Activated CD8-positive, alpha-beta T cell treated with anti-CD3 and anti-CD28 coated beads, Interleukin-2, amount 10 ng/mL, durations not matched to agents 7 days and 5 days (primary cell): ENCODE results near the gene HMOX2. TPM values are rescaled to one million over a fixed set of nuclear protein-coding genes. Genes with fewer than 3 reads are reported as not detected.
A peak's percentile ranks its signal among the peaks of the same experiment; 100 is the strongest.

ENCODE experiments used
- ATAC-seq: fragments of 150-1000 bp; cut with Tn5 transposase; one replicate; pipeline ENCODE4 v1.10.0; 2021; ENCODE audit warnings: moderate library complexity
- CTCF ChIA-PET: fragments of 350-600 bp; sonication (Branson Sonifier 250); formaldehyde crosslinking; loops from one replicate; lab custom pipeline; 2021; ENCODE audit warnings: antibody characterized with exemption; lab: Charles Lee
- POLR2A ChIA-PET: fragments of 350-600 bp; sonication (Branson Sonifier 250); formaldehyde crosslinking; loops from one replicate; lab custom pipeline; 2021; ENCODE audit warnings: antibody characterized with exemption; lab: Charles Lee
- DNase-seq: peaks from one replicate; pipeline ENCODE4 v3.0.0-alpha.2; 2020
- H3K27ac Mint-ChIP-seq: one replicate; pipeline ENCODE4 v1.8.0; 2021; ENCODE audit warnings: mild to moderate bottlenecking, mixed read lengths
- H3K27me3 Mint-ChIP-seq: one replicate; pipeline ENCODE4 v1.8.0; 2021; ENCODE audit warnings: low read depth, mixed read lengths
- H3K36me3 Mint-ChIP-seq: one replicate; pipeline ENCODE4 v1.8.0; 2021; ENCODE audit warnings: low read depth, mixed read lengths
- H3K4me1 Mint-ChIP-seq: one replicate; pipeline ENCODE4 v1.8.0; 2021; ENCODE audit warnings: low read depth, mixed read lengths
- H3K4me3 Mint-ChIP-seq: one replicate; pipeline ENCODE4 v1.8.0; 2021; ENCODE audit warnings: mild to moderate bottlenecking, mixed read lengths
- H3K9me3 Mint-ChIP-seq: one replicate; pipeline ENCODE4 v1.8.0; 2022; ENCODE audit warnings: mixed read lengths; ENCODE audit not compliant: insufficient read depth
- total RNA-seq, 2 experiments: library from RNA; stranded (reverse); gene quantifications; one replicate each; pipeline ENCODE4 v1.2.3, GENCODE V29; 2021

HMOX2 gene
- total RNA-seq, 2 experiments from 2014 or later = 92.6 to 97.4 TPM

- peaks cover 63% of the 10 kb centered on the region for H3K36me3 Mint-ChIP-seq
- H3K9me3 Mint-ChIP-seq = no peaks in the 10 kb centered on the region
- DNase-seq (peak; percentile 52), ATAC-seq (peak; percentile 77)
- peaks cover 64% of the 10 kb centered on the region for H3K4me1 Mint-ChIP-seq
- POLR2A ChIA-PET = interaction anchor here (1.2 to 2.8 kb wide), 5 partner anchors 11 to 23 kb away, joined by 3 to 12 read pairs (median 9); partner anchors contain the start of gene HMOX2
- H3K4me3 Mint-ChIP-seq = peak overlapping the region; percentile 64
- CTCF ChIA-PET = interaction anchor here (1.2 to 4.6 kb wide), 6 partner anchors 12 to 60 kb away, joined by 7 to 47 read pairs (median 24); partner anchors contain the start of gene HMOX2
- no peaks in the 10 kb centered on the region for H3K27me3 Mint-ChIP-seq
- H3K27ac Mint-ChIP-seq = peak overlapping the region; percentile 92
Measured at GRCh38 chr16:4488499-4488967, 12.3 kb downstream of the HMOX2 start.

- CTCF ChIA-PET = interaction anchor here (1.9 to 4.1 kb wide), 4 partner anchors 11 to 59 kb away, joined by 7 to 37 read pairs (median 18); no protein-coding TSS in a partner anchor
- Mint-ChIP-seq H3K9me3 (no peaks in the 10 kb centered on the region), H3K4me1 (peaks cover 65% of the 10 kb centered on the region), H3K27ac (peak overlapping the region; percentile 92), H3K27me3 (no peaks in the 10 kb centered on the region), H3K36me3 (peaks cover 62% of the 10 kb centered on the region), H3K4me3 (peak overlapping the region; percentile 64)
- DNase-seq (no peak), ATAC-seq (no peak)
- POLR2A ChIA-PET = interaction anchor here (0.7 to 2.8 kb wide), 5 partner anchors 12 to 29 kb away, joined by 3 to 14 read pairs (median 11); partner anchors contain the start of gene HMOX2
Measured at GRCh38 chr16:4489030-4489429, 12.8 kb downstream of the HMOX2 start.

GRCh38 chr16:4491898-4492297 lies 15.7 kb downstream of the HMOX2 start:
- Mint-ChIP-seq H3K27ac (no peak overlapping the region), H3K9me3 (no peaks in the 10 kb centered on the region), H3K27me3 (no peaks in the 10 kb centered on the region), H3K36me3 (peaks cover 59% of the 10 kb centered on the region), H3K4me3 (no peak overlapping the region), H3K4me1 (peaks cover 71% of the 10 kb centered on the region)
- ChIA-PET POLR2A (interaction anchor here (0.6 to 2.9 kb wide), 2 partner anchors 16 to 78 kb away, joined by 3 to 11 read pairs; partner anchors contain the start of gene HMOX2), CTCF (interaction anchor here (4.1 kb wide), 1 partner anchor 14 kb away, joined by 28 read pairs; no protein-coding TSS in a partner anchor)
- ATAC-seq (no peak), DNase-seq (no peak)

- H3K27me3 Mint-ChIP-seq = no peaks in the 10 kb centered on the region
- POLR2A ChIA-PET = interaction anchor here (2.9 kb wide), 1 partner anchor 19 kb away, joined by 11 read pairs; the partner anchor contains the start of gene HMOX2
- H3K4me3 Mint-ChIP-seq = no peak overlapping the region
- H3K36me3 Mint-ChIP-seq = peaks cover 61% of the 10 kb centered on the region
- ATAC-seq (no peak), DNase-seq (no peak)
- CTCF ChIA-PET = interaction anchor here (1.3 to 4.1 kb wide), 2 partner anchors 11 to 20 kb away, joined by 4 to 28 read pairs; no protein-coding TSS in a partner anchor
- no peaks in the 10 kb centered on the region for H3K9me3 Mint-ChIP-seq
- peaks cover 65% of the 10 kb centered on the region for H3K4me1 Mint-ChIP-seq
- peak overlapping the region; percentile 43 for H3K27ac Mint-ChIP-seq
Measured at GRCh38 chr16:4494746-4495490, 18.7 kb downstream of the HMOX2 start.

GRCh38 chr16:4495766-4496165 lies 19.6 kb downstream of the HMOX2 start:
- ATAC-seq = no peak
- Mint-ChIP-seq H3K9me3 (no peaks in the 10 kb centered on the region), H3K4me1 (peaks cover 60% of the 10 kb centered on the region), H3K4me3 (no peak overlapping the region), H3K27ac (no peak overlapping the region), H3K27me3 (no peaks in the 10 kb centered on the region), H3K36me3 (peaks cover 55% of the 10 kb centered on the region)
- DNase-seq = no peak
- POLR2A ChIA-PET = no interaction called here
- CTCF ChIA-PET = interaction anchor here (1.3 to 4.1 kb wide), 2 partner anchors 10 to 19 kb away, joined by 4 to 28 read pairs; no protein-coding TSS in a partner anchor

- Mint-ChIP-seq H3K27me3 (no peaks in the 10 kb centered on the region), H3K27ac (no peak overlapping the region), H3K4me1 (peaks cover 61% of the 10 kb centered on the region), H3K36me3 (peaks cover 50% of the 10 kb centered on the region), H3K4me3 (no peak overlapping the region), H3K9me3 (no peaks in the 10 kb centered on the region)
- CTCF ChIA-PET = no interaction called here
- POLR2A ChIA-PET = interaction anchor here (1.2 kb wide), 1 partner anchor 9 kb away, joined by 3 read pairs; no protein-coding TSS in a partner anchor
- no peak for DNase-seq
- no peak for ATAC-seq
Measured at GRCh38 chr16:4496305-4496704, 20.1 kb downstream of the HMOX2 start.

- Mint-ChIP-seq H3K27ac (no peak overlapping the region), H3K4me3 (no peak overlapping the region), H3K9me3 (no peaks in the 10 kb centered on the region), H3K27me3 (no peaks in the 10 kb centered on the region), H3K36me3 (peaks cover 45% of the 10 kb centered on the region), H3K4me1 (peaks cover 71% of the 10 kb centered on the region)
- POLR2A ChIA-PET = interaction anchor here (1.5 to 1.6 kb wide), 2 partner anchors 11 to 22 kb away, joined by 3 to 8 read pairs; partner anchors contain the start of gene HMOX2
- ATAC-seq = no peak
- DNase-seq = no peak
- CTCF ChIA-PET = interaction anchor here (1.3 to 12.1 kb wide), 4 partner anchors 9 to 126 kb away, joined by 4 to 173 read pairs (median 13); partner anchors contain the start of genes HMOX2, MGRN1 and NMRAL1
Measured at GRCh38 chr16:4498546-4499195, 22.5 kb downstream of the HMOX2 start.

- no peaks in the 10 kb centered on the region for H3K27me3 Mint-ChIP-seq
- H3K4me3 Mint-ChIP-seq = no peak overlapping the region
- ChIA-PET POLR2A (interaction anchor here (1.0 to 1.6 kb wide), 3 partner anchors 11 to 23 kb away, joined by 3 to 8 read pairs (median 6); partner anchors contain the start of gene HMOX2), CTCF (interaction anchor here (1.3 to 12.1 kb wide), 4 partner anchors 9 to 125 kb away, joined by 4 to 173 read pairs (median 13); partner anchors contain the start of genes HMOX2, MGRN1 and NMRAL1)
- H3K9me3 Mint-ChIP-seq = no peaks in the 10 kb centered on the region
- ATAC-seq (no peak), DNase-seq (no peak)
- peaks cover 49% of the 10 kb centered on the region for H3K36me3 Mint-ChIP-seq
- H3K4me1 Mint-ChIP-seq = peaks cover 76% of the 10 kb centered on the region
- H3K27ac Mint-ChIP-seq = no peak overlapping the region
Measured at GRCh38 chr16:4499196-4499555, 23.0 kb downstream of the HMOX2 start.

- Mint-ChIP-seq H3K9me3 (no peaks in the 10 kb centered on the region), H3K4me3 (no peak overlapping the region), H3K4me1 (peaks cover 72% of the 10 kb centered on the region), H3K27ac (no peak overlapping the region), H3K27me3 (no peaks in the 10 kb centered on the region), H3K36me3 (peaks cover 49% of the 10 kb centered on the region)
- POLR2A ChIA-PET = interaction anchor here (1.0 to 3.6 kb wide), 7 partner anchors 9 to 24 kb away, joined by 3 to 14 read pairs (median 5); partner anchors contain the start of gene HMOX2
- CTCF ChIA-PET = interaction anchor here (1.6 to 12.1 kb wide), 6 partner anchors 10 to 124 kb away, joined by 7 to 173 read pairs (median 9); partner anchors contain the start of genes HMOX2, MGRN1 and NMRAL1
- no peak for DNase-seq
- ATAC-seq = no peak
Measured at GRCh38 chr16:4500272-4500671, 24.1 kb downstream of the HMOX2 start.

GRCh38 chr16:4501071-4501478 lies 24.9 kb downstream of the HMOX2 start:
- ChIA-PET CTCF (interaction anchor here (0.8 to 12.1 kb wide), 8 partner anchors 8 to 123 kb away, joined by 3 to 173 read pairs (median 8); partner anchors contain the start of genes HMOX2, MGRN1 and NMRAL1), POLR2A (interaction anchor here (1.0 to 3.6 kb wide), 5 partner anchors 8 to 25 kb away, joined by 3 to 14 read pairs (median 5); partner anchors contain the start of gene HMOX2)
- DNase-seq = no peak
- ATAC-seq = no peak
- Mint-ChIP-seq H3K9me3 (no peaks in the 10 kb centered on the region), H3K4me1 (peaks cover 73% of the 10 kb centered on the region), H3K27me3 (no peaks in the 10 kb centered on the region), H3K27ac (peak overlapping the region; percentile 48), H3K36me3 (peaks cover 49% of the 10 kb centered on the region), H3K4me3 (no peak overlapping the region)
